Fibroblast of mammary gland (primary cell): Measurements from ENCODE around the gene MGMT.

Source experiments
- DNase-seq: peaks from one replicate; pipeline ENCODE4 v3.0.0-alpha.2; 2010; ENCODE audit warnings: low read depth
- H3K4me3 ChIP-seq: 2 replicates; pipeline ENCODE4 v1.5.1; 2011; ENCODE audit warnings: low read depth, mild to moderate bottlenecking, low read length, moderate library complexity; ENCODE audit not compliant: control insufficient read depth
- CTCF ChIP-seq: conservative IDR thresholded peaks from 2 replicates; pipeline ENCODE4 v1.5.1; 2011; ENCODE audit warnings: low read depth, low read length, inconsistent platforms; ENCODE audit not compliant: control insufficient read depth, insufficient read depth

The MGMT gene

GRCh38 chr10:129814681-129815646 lies 347.9 kb downstream of the MGMT start:
- DNase-seq, result no peak
- no peak for TF ChIP-seq CTCF

DNA sequence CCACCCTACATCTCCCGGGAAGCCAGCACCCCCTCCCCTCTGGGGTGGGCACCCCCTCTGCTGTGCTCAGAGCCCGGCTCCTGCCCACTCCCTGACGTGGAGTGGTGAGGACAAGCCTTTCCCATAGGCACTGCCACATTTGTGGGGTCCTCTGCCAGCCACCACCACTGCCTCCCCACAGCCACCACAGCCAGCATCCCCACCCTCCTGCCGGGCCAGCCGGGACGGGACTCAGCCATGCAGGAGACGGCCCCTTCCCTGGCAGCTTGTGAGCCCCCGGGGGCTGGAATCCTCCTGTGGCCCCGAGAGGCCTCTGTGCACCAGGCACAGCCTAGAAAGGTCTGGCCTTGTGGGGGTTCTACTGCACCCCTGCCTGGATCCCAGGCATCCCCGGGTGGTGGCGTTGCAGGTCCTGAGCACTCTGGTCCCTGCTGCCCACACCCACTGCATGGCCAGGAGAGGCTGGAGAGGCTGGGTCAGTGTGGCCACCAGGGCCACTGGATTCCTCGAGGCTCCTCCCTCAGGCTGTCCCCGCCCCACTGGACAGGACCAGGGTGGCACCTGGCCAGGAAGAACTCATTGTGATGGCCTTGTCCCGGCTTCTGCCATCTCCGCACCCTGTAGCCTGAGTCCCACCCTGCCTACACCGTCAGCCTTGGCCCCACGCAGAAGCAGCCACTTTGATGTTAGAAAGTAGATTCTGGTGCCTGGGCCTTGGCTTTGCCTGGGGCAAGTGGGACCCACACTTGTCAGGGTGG lies 349.0 kb downstream of the MGMT start:
- no peak overlapping the region for H3K4me3 ChIP-seq
- no peak for DNase-seq
- TF ChIP-seq CTCF, result no peak

More at GRCh38 chr10:129814681-129815646, 347.9 kb downstream of the MGMT start:
- no peak overlapping the region for H3K4me3 ChIP-seq

DNA sequence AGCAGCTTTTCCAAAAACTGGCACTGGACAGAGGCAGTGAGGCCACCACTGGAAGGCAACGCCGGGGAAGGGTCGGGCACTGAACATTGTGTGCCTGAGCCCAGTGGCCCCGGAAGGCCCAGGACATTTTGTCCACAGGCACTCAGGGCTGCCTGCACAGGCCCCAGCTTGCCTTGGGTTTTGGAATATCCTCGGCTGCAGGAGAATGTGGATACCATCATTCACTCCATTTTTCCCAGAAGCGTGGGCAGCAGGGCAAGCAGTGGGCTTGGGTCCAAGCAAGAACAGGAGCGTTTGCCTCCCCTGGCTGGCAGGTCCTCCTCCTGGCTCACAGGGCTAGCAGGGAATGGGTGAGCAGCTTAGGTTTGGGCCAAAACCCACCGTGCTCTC lies 349.6 kb downstream of the MGMT start:
- no peak overlapping the region for H3K4me3 ChIP-seq
- DNase-seq, result no peak
- TF ChIP-seq CTCF, result no peak
